Measurements from ENCODE around the gene TLDC2. TPM values are rescaled to one million over a fixed set of nuclear protein-coding genes. Genes with fewer than 3 reads are reported as not detected.
"Not testable (repeated sequence)": the region's sequence is repeated elsewhere in the genome, so short reads cannot be mapped to it uniquely, and the experiment has no call there.

Gene TLDC2
- total and polyA plus RNA-seq, 4 donors, result 0.36 to 4.1 TPM; not detected in 2

DNA sequence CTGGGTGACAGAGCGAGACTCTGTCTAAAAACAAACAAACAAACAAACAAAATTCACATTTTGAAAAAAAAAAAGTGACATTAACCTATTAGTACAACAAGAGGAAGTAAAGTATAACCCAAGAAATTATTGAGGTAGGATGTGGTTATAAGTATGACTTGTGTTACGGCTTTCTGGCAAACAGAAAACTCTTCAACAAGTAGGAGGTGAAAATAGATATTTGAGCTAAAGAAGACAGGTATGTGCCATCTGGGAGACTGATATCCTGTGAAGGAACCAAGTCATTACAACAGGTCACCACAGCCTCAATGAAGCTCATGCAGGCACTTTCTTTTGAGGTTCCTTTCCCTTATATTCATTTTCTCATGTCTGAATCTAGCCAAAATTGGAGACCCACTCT lies 28.8 kb downstream of the TLDC2 start:
- intact Hi-C loops (cut with DNase I), result no loop called here

DNA sequence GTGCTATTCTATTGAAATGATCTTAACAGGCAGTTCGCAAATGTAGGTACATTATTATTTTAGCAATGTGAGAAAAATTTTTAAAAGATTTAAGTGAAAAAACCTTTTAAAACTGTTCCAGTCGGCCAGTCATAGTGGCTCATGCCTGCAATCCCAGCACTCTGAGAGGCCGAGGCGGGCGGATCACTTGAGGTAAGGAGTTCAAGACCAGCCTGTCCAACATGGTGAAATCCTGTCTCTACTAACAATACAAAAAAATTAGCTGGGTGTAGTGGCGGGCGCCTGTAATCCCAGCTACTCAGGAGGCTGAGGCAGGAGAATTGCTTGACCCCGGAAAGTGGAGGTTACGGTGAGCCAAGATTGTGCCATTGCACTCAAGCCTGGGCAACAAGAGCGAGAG lies 29.6 kb downstream of the TLDC2 start:
- H3K9me3 ChIP-seq (ENCODE audit: control insufficient read depth, low read length); intact Hi-C loops (cut with DNase I); H3K4me3 ChIP-seq (ENCODE audit: low read length in 2 of 2); H3K27ac ChIP-seq (ENCODE audit: low read depth in 1 of 2, low read length in 2 of 2); H3K4me1 ChIP-seq (ENCODE audit: control insufficient read depth in 1 of 2, insufficient read depth in 2 of 2, low read length in 2 of 2); ATAC-seq (ENCODE audit: low FRiP score); DNase-seq; H3K27me3 ChIP-seq (ENCODE audit: control insufficient read depth in 1 of 2, insufficient read depth in 2 of 2, low read length in 1 of 2); H3K36me3 ChIP-seq (ENCODE audit: control insufficient read depth in 1 of 2, insufficient read depth in 2 of 2, low read length in 1 of 2): not testable (repeated sequence)
- 93 to 95% methylated on average over 10 of the region's 10 CpGs for WGBS, 2 donors

More for the DNA sequence above, 28.8 kb downstream of the TLDC2 start:
- Histone ChIP-seq H3K9me3 (ENCODE audit: control insufficient read depth, low read length) (no peaks in the 10 kb centered on the region), H3K4me3 (ENCODE audit: low read length in 2 of 2) (no peak overlapping the region), H3K36me3 (ENCODE audit: control insufficient read depth in 1 of 2, insufficient read depth in 2 of 2, low read length in 1 of 2) (peaks cover 0 to 3% of the 10 kb centered on the region in 2 donors), H3K27ac (ENCODE audit: low read depth in 1 of 2, low read length in 2 of 2) (no peak overlapping the region), H3K27me3 (ENCODE audit: control insufficient read depth in 1 of 2, insufficient read depth in 2 of 2, low read length in 1 of 2) (no peaks in the 10 kb centered on the region), H3K4me1 (ENCODE audit: control insufficient read depth in 1 of 2, insufficient read depth in 2 of 2, low read length in 2 of 2) (no peaks in the 10 kb centered on the region)
- ATAC-seq (ENCODE audit: low FRiP score), result no peak
- no peak for DNase-seq
- WGBS, 2 donors, result 94 to 96% methylated on average over 2 of the region's 2 CpGs

DNA sequence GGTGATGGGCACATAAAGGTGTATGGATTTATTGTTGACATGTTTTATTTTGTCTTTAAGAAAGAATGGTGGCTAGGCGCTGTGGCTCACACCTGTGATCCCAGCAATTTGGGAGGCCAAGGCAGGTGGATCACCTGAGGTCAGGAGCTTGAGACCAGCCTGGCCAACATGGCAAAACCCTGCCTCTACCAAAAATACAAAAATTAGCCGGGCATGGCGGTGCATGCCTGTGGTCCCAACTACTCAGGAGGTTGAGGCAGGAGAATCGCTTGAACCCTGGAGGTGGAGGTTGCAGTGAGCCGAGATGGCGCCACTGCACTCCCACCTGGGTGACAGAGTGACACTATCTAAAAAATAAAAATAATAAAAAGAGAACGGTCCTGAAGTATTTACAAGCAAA lies 30.1 kb downstream of the TLDC2 start:
- 93 to 96% methylated on average over 7 of the region's 7 CpGs for WGBS, 2 donors
- H3K4me1 ChIP-seq (ENCODE audit: control insufficient read depth in 1 of 2, insufficient read depth in 2 of 2, low read length in 2 of 2); H3K36me3 ChIP-seq (ENCODE audit: control insufficient read depth in 1 of 2, insufficient read depth in 2 of 2, low read length in 1 of 2); DNase-seq; H3K27ac ChIP-seq (ENCODE audit: low read depth in 1 of 2, low read length in 2 of 2); H3K27me3 ChIP-seq (ENCODE audit: control insufficient read depth in 1 of 2, insufficient read depth in 2 of 2, low read length in 1 of 2); H3K9me3 ChIP-seq (ENCODE audit: control insufficient read depth, low read length); intact Hi-C loops (cut with DNase I); ATAC-seq (ENCODE audit: low FRiP score); H3K4me3 ChIP-seq (ENCODE audit: low read length in 2 of 2): not testable (repeated sequence)

DNA sequence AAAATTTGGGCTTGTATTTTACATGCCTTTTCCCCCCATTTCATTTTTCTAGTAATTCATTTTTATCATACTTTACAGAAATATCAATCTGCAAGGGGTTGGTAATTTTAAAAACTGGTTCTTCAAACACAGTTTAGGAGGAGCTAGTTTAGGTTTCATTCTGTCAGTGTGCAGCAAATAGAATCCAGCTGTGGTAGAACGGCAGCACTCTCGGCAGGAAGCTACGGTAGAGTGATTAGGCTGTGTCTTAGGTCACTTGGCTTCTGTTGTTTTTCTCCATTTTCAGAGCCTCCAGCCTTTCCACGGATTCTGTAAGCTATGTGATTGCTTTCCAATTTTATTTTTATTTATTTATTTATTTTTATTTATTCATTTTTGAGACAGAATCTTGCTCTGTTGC lies 32.7 kb downstream of the TLDC2 start:
- Histone ChIP-seq H3K4me1 (ENCODE audit: control insufficient read depth in 1 of 2, insufficient read depth in 2 of 2, low read length in 2 of 2) (no peaks in the 10 kb centered on the region), H3K9me3 (ENCODE audit: control insufficient read depth, low read length) (no peaks in the 10 kb centered on the region), H3K27ac (ENCODE audit: low read depth in 1 of 2, low read length in 2 of 2) (no peak overlapping the region), H3K36me3 (ENCODE audit: control insufficient read depth in 1 of 2, insufficient read depth in 2 of 2, low read length in 1 of 2) (peaks cover 0 to 4% of the 10 kb centered on the region in 2 donors), H3K4me3 (ENCODE audit: low read length in 2 of 2) (no peak overlapping the region), H3K27me3 (ENCODE audit: control insufficient read depth in 1 of 2, insufficient read depth in 2 of 2, low read length in 1 of 2) (no peaks in the 10 kb centered on the region)
- ATAC-seq (ENCODE audit: low FRiP score) (no peak), DNase-seq (no peak)
- WGBS, 2 donors, result 75 to 80% methylated on average over 4 of the region's 4 CpGs
- intact Hi-C loops (cut with DNase I), result no loop called here

DNA sequence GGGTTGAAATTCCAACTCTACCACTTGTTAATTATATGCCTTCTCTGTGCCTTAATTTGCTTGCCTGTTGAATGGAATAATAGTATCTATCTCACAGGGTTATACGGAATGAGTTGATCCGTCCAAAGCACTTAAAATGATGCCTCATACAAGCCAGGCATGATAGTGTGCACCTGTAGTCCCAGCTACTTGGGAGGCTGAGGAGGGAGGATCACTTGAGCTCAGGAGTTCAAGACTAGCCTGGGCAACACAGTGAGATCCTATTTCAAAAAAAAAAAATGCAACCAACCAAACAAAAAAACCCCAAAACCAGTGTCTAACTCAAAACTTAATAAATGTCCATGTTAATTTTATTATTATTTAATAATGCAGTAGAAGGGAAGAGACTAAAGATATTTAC lies 40.3 kb downstream of the TLDC2 start:
- 95% methylated on average over 2 of the region's 2 CpGs for WGBS, 2 donors
- intact Hi-C loops (cut with DNase I), result no loop called here
- Histone ChIP-seq H3K36me3 (ENCODE audit: control insufficient read depth in 1 of 2, insufficient read depth in 2 of 2, low read length in 1 of 2) (peaks cover 0 to 8% of the 10 kb centered on the region in 2 donors), H3K9me3 (ENCODE audit: control insufficient read depth, low read length) (no peaks in the 10 kb centered on the region), H3K27me3 (ENCODE audit: control insufficient read depth in 1 of 2, insufficient read depth in 2 of 2, low read length in 1 of 2) (no peaks in the 10 kb centered on the region), H3K4me3 (ENCODE audit: low read length in 2 of 2) (no peak overlapping the region), H3K27ac (ENCODE audit: low read depth in 1 of 2, low read length in 2 of 2) (no peak overlapping the region), H3K4me1 (ENCODE audit: control insufficient read depth in 1 of 2, insufficient read depth in 2 of 2, low read length in 2 of 2) (no peaks in the 10 kb centered on the region)
- DNase-seq (no peak), ATAC-seq (ENCODE audit: low FRiP score) (no peak)

DNA sequence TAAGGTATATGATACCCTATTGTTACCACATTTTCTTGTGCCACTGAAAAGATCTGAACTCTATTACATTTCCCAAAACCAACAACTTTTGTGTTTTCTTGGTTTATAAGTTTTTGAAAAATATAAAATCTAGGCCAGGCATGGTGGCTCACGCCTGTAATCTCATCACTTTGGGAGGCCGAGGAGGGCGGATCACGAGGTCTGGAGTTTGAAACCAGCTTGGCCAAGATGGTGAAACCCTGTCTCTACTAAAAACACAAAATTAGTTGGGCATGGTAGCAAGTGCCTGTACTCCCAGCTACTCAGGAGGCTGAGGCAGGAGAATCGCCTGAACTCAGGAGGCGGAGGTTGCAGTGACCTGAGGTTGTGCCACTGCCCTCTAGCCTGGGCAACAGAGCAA lies 41.3 kb downstream of the TLDC2 start:
- no peak for ATAC-seq (ENCODE audit: low FRiP score)
- no peaks in the 10 kb centered on the region for H3K4me1 ChIP-seq (ENCODE audit: control insufficient read depth in 1 of 2, insufficient read depth in 2 of 2, low read length in 2 of 2)

DNA sequence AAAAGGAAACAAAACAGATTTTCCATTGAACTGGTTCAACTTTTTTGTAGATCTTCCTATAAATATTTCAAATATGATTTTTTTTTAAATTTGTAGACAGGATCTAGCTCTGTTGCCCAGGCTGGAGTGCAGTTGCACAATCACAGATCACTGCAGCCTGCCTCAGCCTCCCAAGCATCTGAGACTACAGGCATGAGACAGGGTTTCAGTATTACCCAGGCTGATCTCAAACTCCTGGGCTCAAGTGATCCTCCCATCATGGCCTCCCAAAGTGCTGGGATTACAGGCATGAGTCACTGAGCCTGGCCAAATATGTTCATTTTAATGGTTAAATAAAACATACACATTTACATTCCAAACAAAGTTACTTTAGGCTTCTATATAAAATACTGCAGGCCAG lies 42.0 kb downstream of the TLDC2 start:
- no peak for ATAC-seq (ENCODE audit: low FRiP score)
- H3K27ac ChIP-seq (ENCODE audit: low read depth in 1 of 2, low read length in 2 of 2), result no peak overlapping the region
- H3K36me3 ChIP-seq (ENCODE audit: control insufficient read depth in 1 of 2, insufficient read depth in 2 of 2, low read length in 1 of 2), result peaks cover 0 to 8% of the 10 kb centered on the region in 2 donors
- H3K4me3 ChIP-seq (ENCODE audit: low read length in 2 of 2), result no peak overlapping the region
- H3K4me1 ChIP-seq (ENCODE audit: control insufficient read depth in 1 of 2, insufficient read depth in 2 of 2, low read length in 2 of 2), result no peaks in the 10 kb centered on the region
- DNase-seq, result no peak
- no peaks in the 10 kb centered on the region for H3K9me3 ChIP-seq (ENCODE audit: control insufficient read depth, low read length)
- no peaks in the 10 kb centered on the region for H3K27me3 ChIP-seq (ENCODE audit: control insufficient read depth in 1 of 2, insufficient read depth in 2 of 2, low read length in 1 of 2)
- intact Hi-C loops (cut with DNase I), result no loop called here

More for the DNA sequence above, 41.3 kb downstream of the TLDC2 start:
- H3K36me3 ChIP-seq (ENCODE audit: control insufficient read depth in 1 of 2, insufficient read depth in 2 of 2, low read length in 1 of 2), result peaks cover 0 to 8% of the 10 kb centered on the region in 2 donors
- H3K4me3 ChIP-seq (ENCODE audit: low read length in 2 of 2), result no peak overlapping the region
- H3K27ac ChIP-seq (ENCODE audit: low read depth in 1 of 2, low read length in 2 of 2), result no peak overlapping the region
- no peaks in the 10 kb centered on the region for H3K27me3 ChIP-seq (ENCODE audit: control insufficient read depth in 1 of 2, insufficient read depth in 2 of 2, low read length in 1 of 2)
- DNase-seq, result no peak
- WGBS, 2 donors, result 98% methylated on average over 6 of the region's 6 CpGs
- H3K9me3 ChIP-seq (ENCODE audit: control insufficient read depth, low read length), result no peaks in the 10 kb centered on the region
- intact Hi-C loops (cut with DNase I), result no loop called here

DNA sequence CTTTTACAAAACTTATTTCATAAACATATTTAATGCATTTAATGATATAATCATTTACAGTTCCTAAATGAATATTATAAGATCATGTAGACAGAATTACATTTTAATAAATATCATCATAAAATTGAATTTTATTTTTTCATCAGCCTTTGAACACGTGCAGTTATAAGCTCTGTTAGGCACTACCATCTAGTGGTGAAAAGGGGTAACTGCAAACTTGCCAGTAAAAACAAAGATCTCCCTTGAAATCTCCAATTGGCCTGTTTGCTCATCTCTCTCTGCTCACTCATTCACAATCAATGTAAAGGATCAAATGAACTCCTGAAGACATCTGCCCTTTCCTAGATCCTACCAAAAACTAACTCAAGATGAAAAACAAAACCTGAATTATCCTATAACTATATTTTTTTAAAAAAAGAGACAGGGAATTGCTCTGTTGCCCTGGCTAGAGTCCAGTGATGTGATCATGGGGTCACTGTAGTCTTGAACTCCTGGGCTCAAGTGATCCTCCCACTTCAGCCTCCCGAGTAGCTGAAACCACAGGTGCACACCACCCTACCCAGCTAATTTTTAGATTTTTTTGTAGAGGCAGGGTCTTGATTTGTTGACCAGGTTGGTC lies 43.9 kb downstream of the TLDC2 start:
- no peak overlapping the region for H3K4me3 ChIP-seq (ENCODE audit: low read length in 2 of 2)
- 4 to 6% methylated on average over 2 of the region's 2 CpGs for WGBS, 2 donors
- intact Hi-C loops (cut with DNase I), result no loop called here
- ATAC-seq (ENCODE audit: low FRiP score), result peak; percentile 75
- no peak overlapping the region for H3K27ac ChIP-seq (ENCODE audit: low read depth in 1 of 2, low read length in 2 of 2)
- H3K27me3 ChIP-seq (ENCODE audit: control insufficient read depth in 1 of 2, insufficient read depth in 2 of 2, low read length in 1 of 2), result no peaks in the 10 kb centered on the region
- DNase-seq, result no peak
- no peaks in the 10 kb centered on the region for H3K9me3 ChIP-seq (ENCODE audit: control insufficient read depth, low read length)
- H3K36me3 ChIP-seq (ENCODE audit: control insufficient read depth in 1 of 2, insufficient read depth in 2 of 2, low read length in 1 of 2), result peaks cover 0 to 6% of the 10 kb centered on the region in 2 donors
- H3K4me1 ChIP-seq (ENCODE audit: control insufficient read depth in 1 of 2, insufficient read depth in 2 of 2, low read length in 2 of 2), result no peaks in the 10 kb centered on the region

DNA sequence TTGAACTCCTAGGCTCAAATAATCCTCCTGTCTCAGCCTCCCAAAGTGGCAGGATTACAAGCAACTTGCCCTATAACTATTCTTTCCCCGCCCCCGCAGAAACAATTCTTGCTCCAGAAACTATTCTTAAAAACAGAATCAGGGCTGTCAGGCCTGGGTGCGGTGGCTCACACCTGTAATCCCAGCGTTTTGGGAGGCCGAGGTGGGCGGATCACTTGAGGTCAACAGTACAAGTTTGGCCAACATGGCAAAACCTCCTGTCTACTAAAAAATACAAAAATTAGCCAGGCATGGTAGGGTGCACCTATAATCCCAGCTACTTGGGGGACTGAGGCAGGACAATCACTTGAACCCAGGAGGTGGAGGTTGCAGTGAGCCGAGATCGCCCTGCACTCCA lies 44.4 kb downstream of the TLDC2 start:
- DNase-seq, result no peak
- H3K27ac ChIP-seq (ENCODE audit: low read depth in 1 of 2, low read length in 2 of 2), result no peak overlapping the region

More for the DNA sequence above, 44.4 kb downstream of the TLDC2 start:
- WGBS, 2 donors, result 91 to 94% methylated on average over 8 of the region's 8 CpGs
- ATAC-seq (ENCODE audit: low FRiP score), result no peak
- no peaks in the 10 kb centered on the region for H3K27me3 ChIP-seq (ENCODE audit: control insufficient read depth in 1 of 2, insufficient read depth in 2 of 2, low read length in 1 of 2)
- intact Hi-C loops (cut with DNase I), result no loop called here
- H3K4me3 ChIP-seq (ENCODE audit: low read length in 2 of 2), result no peak overlapping the region
- H3K9me3 ChIP-seq (ENCODE audit: control insufficient read depth, low read length), result no peaks in the 10 kb centered on the region
- no peaks in the 10 kb centered on the region for H3K4me1 ChIP-seq (ENCODE audit: control insufficient read depth in 1 of 2, insufficient read depth in 2 of 2, low read length in 2 of 2)
- peaks cover 0 to 4% of the 10 kb centered on the region in 2 donors for H3K36me3 ChIP-seq (ENCODE audit: control insufficient read depth in 1 of 2, insufficient read depth in 2 of 2, low read length in 1 of 2)
